HG03439 (cell line): ENCODE measurements around the gene QRFP.

Experiments used
- ATAC-seq: cut with Tn5 transposase; IDR thresholded peaks from one replicate; pipeline ENCODE4 v1.9.1; 2021; ENCODE audit warnings: mild to moderate bottlenecking, moderate library complexity; ENCODE audit not compliant: unreplicated experiment

QRFP gene, protein sequence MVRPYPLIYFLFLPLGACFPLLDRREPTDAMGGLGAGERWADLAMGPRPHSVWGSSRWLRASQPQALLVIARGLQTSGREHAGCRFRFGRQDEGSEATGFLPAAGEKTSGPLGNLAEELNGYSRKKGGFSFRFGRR

DNA sequence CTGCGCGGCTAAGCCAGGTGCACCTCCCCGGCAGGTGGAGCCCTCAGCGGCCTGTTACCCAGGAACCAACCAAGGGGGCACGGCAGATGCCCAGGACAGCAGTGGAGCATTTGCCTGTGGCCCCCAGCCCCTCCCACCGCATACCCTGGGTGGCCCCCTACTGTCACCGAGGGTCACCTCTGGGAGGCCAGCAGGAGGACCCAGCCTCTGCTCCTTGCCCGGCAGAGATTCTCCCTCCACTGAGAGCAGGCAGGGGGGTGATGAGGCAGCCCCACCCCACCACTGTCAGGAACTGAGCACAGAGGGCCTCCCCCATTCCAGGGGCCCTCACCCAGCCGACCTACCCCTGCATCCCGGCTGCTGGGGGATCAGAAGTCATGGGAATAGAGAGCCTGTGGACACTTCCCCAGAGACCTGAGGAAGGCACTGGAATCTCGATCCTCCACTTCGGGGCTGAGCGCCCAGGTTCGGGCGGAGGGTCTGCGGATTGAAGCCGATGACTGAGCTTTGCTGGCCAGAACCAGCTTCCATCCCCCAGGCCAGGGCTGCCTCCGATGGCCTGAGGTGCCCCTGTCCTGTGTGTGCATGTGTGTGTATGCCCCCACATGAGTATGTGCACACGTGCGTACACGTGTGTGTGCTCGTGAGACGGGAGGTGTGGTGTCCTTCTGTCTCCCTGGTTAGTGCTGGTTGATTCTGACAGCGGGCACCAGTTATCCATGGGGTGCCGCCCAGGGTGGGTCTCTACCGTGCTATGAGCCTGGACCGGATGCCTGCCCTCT lies at the start of gene QRFP:
QRFP (minus strand) TSS at position 580 of the 782 bp plus-strand sequence. CDS start 2,974 bp downstream, outside the sequence.
- ATAC-seq = no peak

DNA sequence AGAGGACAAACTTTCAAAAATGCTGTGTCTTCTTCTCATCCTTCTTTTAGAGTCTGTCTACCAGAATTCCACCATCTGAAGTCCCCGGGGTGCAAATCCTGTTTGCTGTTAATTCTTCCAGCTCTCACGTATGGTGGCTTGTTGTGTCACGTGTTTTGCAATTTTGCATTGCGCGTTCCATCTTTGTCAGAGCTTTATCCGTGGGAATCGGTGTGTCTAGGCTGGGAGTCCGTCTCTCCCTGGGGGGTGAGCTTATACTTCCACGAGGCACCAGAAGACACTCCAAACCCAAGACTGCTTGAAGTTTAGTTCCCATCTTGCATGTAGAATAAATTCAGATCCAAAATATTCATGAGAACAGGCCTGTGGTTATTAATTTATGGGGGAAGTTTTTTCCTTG lies 48.6 kb upstream of the QRFP start:
- no peak for ATAC-seq

DNA sequence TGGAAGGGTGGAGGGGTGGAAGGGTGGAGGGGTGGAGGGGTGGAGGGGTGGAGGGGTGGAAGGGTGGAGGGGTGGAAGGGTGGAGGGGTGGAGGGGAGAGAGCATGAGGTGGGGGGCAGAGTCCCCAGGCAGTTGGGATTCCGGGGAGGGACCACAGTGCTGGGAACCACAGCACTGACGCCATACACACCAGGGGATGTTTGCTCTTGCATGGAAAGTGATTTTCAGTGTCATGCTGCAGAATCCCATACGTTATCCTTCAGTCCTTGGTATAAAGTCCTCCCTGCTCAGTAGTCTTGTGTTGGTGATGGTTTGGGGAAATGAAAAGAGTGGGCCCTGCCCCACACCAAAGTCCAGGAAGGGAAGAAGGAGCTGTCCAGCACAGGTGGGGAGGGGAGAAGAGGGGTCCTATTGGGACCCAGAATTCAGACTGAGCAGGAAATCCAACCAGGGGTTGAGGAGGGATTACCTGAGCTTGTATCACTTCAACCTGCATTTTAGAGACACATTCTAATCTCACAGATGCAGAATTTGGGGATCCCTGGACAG lies 48.0 kb upstream of the QRFP start:
- ATAC-seq = no peak

DNA sequence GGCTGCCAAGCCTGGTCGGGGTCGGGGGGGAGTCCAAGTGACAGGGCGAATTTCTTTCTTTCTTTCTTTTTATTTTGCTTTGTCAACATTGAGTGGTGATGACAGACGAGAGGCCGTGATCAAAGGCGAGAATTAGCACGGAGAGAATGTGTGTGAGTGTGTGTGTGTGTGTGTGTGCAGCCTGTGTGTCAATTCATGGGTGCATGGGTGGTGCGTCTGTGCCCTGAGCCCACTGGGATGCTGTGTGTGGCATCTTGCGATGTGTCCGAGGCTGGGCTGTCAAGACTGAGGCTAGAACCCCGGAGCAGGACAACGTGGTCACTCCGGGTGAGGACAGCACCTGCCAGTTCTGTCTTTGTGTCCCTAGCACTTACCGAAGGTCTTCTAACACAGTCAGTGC lies 47.2 kb upstream of the QRFP start:
- no peak for ATAC-seq

DNA sequence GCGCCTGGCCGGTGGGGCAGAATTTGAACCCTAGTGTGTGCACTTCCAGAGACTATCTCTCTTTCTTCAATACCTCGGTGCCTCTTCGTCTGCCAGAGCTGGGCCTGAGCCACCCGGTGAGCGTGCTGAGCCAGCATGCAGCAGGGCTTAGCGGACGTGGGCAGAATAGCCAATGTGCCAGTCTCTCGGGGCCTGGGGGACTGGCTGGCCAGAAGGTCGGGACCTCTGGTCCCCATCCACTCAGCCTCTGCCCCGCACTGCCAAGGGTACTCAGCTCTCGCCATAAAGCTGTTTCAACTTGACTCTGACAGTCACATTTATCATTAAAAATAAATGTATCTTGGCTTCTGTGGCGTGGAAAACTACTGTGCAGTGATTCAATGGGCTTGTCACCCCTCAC lies 46.6 kb upstream of the QRFP start:
- ATAC-seq = no peak

DNA sequence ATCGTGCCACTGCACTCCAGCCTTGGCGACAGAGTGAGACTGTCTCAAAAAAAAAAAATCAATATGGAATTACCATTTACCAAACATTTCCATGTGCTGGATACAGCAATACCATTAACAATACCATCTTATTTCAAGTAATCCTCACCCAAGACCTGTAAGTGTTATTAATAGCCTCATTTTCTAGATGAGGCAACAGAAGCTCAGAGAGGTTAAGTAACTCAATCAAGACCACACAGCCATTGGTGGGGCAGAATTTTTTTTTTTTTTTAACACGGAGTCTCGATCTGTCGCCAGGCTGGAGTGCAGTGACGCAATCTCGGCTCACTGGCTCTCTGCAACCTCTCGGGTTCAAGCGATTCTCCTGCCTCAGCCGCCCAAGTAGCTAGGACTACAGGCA lies 46.1 kb upstream of the QRFP start:
- no peak for ATAC-seq

DNA sequence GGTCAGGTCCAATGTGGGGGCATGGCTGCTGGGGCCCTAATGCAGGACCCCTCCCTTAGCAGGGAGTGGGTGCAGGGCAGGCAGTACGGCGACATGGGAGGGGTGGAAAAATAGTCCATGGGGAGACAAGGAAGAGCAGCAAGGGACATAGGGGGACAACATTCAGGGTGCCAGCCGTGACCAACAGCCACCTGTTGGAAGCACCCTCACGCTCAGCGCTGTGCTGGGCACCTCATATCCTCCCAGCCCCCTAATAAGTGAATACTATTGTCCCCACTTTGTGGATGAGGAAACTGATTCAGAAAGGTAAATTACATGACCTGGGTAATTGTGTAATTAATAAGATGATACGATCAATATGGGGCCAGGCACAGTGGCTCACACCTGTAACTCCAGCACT lies 45.5 kb upstream of the QRFP start:
- ATAC-seq = no peak

DNA sequence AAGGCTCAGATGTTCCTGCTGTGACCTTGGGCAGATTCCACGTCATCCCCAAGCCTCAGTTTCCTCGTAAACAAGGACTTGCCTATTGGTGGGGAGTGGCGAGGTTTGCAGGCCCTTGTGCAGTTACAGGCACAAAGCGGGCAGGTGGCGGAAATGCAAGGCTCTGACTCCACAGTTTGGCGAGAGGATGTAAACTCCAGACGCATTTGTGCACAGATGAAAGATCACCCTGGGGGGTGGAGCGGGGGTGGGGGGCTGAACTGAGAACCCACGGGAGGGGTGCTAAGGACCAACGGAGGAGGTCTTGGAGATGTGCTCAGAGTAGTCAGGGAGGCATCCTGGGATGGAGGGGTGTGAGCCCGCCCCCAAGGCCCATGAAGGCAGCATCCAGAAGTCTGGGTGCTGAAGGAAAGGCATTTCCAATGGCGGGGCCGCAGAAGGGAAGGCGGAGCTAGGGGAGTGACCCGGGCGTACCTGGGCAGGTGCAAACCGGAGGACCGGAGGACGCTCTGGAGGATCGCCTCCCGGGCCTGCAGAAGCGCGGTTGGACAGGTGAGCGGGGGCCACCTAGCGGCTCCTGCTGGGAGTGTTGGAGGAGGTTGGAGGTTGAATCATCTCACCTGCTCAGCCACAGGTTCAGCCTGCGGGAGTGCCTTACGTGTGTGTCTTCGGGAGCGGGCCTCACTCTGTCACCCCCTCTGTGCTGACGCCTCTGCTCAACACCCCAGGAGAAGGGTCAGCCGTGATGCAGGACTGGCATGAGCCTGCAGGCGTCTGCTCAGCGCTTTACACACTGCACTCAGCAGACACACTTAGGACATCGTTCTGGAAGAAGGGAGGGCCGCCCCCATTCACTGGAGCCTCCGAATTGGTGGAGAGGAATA lies 44.3 kb upstream of the QRFP start:
- ATAC-seq = no peak

DNA sequence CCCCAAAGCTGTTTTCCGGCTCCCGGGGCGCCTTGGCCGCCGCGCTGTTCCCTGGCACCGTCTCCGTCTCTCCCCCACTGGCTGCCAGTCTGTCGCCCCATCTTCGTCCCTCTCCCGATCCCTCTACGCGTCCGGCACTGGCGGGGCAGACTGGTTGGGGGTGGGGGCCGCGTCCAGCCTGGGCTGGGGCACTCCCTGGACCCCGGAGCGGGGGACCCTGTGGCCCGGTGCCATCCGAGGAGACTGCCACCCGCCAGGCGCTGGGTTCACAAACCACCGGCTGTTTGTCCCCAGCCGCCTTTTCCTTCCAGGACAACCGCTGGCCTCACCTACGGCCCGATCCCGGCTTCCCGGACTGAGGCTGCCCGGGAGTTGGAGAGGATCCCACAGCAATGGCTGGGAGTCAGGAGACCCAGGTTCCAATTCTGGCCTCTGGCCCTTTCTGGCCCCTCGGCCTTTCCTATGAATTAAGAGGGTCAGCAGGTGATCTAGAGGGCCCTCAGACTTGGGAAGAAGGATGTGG lies 43.5 kb upstream of the QRFP start:
- ATAC-seq = no peak

DNA sequence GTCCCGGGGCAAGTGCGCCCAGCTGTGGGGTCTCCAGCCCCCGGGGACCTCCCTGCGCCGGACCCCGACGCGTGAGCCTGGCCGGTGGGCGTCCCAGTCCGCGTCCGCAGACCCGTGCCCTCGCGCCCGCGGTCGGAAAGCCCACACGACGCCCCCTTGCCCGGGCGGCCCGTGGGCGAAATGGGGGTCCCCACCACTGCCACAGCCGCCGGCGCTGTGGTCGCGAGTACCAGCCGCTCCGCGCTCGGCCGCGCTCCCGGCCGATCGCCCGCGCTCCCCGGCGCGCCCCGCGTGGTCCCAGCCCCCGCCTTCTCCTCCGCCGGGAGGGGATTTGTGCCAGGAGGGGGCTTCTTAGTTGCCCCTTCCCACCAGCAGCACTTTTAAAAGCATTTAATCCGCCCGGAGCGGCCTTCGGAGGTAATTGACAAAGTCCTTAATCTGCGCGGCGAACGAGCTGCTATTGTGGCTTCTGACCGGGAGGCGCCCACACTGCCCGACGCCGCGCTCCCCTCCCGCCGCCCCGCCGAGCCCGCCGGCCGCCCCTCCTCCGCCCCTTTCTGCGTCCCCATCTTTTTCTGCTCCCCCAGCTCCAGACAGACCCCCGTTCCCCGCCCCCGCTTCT lies 42.9 kb upstream of the QRFP start:
- ATAC-seq = no peak

DNA sequence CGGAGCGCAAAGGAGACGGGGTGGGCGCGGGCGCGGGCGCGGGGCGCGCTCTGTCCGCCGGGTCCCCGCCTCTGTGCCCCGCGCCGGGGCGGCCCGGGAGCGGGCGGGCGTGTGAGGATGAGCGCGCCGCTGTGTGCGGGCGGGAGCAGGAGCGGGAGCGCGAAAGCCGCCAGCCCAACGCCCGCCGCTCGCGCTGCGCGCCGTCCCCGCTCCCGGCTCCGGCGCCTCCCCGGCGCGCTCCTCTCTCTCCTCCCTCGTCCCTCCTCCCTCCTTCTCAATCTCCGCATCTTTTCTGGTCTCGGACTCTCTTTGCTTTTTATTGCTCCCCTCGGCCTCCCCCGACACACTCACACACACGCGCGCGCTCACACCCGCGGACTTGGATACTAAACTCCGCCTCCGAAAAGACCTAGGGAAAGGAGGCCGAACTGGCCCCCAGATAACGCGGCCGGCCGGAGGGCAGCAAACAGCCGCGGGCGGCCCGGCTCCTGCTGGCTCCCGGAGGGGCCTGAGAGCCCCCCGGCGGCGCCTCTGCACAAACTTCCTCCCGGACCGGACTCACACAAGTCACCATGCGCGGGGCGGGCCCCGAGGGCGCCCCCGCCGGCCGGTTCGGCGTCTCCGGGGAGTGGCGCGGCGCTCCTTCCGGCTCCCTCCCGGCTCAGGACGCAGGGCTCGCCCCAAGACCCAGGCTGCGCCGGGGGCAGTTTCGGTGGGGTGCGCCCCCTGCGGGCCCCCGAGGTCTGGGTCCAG lies 42.2 kb upstream of the QRFP start, which contains the start of gene FIBCD1:
FIBCD1 (minus strand) TSS at position 596 of the 753 bp plus-strand sequence. CDS start 640 bp downstream, outside the sequence.
- no peak for ATAC-seq

DNA sequence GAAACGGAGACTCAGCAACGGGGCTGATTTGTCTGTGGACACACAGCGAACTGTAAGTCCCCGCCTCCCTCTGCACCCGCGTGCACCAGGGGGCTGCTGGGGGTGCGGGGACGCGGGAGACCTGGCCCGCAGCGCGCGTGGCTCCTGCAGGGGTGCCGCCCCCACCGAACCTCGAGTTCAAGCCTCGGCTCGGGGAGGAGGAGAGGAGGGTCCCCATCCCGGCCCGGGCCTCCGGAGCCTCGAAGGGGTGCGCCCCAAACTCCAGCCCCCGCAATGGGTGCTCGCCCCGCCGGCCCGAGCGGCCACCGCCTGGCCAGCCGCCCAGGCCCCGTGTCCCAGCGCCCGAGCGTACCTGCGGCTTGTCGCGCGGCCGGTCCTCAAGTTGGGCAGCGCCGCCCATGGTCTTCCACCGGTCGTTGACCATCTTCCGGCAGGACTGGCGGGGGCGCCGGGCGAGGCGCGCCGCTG lies 41.6 kb upstream of the QRFP start:
- no peak for ATAC-seq

DNA sequence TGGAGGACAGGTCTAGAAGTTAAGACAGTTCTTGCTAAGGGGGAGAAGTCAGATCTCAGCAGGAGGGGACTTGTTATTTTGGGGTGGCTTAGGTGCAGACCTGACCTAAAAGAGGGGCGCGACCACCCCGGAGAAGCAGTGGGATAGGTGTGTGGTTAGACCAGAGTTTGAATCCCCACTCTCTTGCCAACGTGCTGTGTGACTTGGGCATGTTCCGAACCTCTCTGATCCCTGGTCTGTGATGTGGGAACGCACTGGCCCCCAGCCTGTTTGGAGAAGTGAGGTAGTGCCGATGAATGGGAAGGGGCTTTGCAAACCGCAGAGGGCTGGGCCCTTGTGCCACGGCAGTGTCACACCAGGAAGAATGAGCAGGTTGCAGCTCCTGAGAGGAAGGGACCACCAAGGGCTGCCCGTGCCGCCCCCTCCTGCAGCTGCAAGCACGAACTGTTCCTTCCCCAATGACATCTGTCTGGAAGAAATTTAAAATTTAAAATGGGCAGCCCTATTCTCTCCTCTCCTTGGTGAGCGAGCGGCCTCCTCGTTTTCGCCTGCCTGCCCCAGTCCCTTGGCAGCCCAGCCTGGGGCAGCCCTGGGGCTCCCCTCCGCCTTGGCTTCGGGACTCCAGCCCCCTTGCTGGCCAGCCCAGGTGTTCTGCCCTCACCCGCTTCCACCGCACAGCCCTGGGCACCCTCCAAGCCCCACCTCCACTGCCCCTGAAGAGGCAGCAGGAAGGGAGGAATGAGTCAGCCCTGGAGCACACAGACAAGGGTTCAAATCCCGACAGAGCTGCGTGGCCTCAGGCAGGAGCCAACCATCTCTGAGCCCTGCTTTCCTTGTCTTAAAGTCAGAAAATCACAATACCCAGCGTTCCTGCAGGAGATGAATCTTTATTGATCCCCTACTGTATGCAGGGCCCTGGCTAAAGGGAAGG lies 40.8 kb upstream of the QRFP start:
- no peak for ATAC-seq

DNA sequence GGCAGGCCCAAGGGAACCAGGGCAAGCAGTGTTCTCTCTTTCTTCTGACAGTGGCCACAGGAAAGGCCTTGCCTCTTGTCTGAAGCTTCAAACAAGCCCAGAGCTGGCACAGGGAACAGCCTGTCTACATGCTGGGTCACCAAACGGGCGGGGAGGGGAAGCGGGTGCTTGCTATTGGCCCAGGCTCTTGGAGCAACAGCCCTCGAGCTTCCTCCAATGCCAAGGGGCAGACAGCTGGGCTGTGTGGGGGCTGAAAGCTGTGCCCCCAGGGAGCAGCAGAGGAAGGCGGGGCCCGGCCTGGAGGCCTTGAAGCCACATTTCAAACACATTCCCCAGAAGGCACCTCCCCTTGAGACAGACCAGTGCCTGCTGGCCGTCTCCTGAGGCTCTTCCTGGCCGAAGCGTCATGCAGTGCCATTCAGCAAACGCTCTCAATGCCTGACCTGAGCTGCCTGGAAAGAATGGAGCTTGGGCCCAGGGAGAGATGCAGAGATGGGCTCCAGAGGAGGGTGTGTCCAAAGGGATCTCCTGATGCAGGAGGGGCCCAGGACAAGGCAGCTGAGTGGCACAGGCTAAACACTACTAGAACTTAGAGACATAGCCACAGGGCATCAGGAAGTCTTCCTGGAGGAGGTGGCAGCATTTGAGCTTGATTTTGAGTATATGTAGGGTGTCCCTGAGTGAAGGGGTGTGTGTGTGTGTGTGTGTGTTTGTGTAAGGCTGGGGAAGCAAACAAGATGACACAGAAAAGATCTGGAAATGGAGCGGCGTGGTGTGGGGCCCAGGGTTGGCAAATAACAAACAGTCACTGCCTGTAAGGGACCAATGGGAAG lies 39.9 kb upstream of the QRFP start:
- ATAC-seq = no peak

DNA sequence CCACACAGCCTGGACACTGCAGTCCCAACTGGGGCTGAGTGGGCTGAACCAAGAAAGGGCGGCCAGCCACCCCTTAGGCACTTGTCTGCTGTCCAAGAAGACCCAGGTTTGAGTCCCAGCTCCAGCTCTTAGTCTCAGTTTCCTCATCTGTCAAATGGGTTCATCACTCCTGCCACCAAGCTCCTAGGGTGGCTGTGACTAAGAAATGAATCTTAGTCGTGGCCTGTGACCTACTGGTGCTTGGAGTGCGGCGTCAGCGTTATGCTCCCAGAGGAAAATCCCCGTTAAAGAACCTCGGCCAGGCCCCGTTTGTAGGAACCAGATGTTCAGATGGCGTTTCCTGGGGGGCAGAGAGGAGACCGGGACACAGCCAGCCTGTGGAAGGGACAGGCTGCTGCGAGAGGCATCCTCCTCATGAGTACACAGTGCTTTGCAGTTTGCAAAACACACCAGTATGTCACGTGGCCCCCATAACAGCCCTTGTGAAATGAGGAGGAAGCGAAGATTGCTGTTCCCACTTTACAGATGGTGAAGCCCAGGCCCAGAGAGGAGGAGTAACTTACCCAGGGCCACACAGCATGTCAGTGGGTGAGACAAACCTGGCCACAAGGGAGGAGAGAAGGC lies 39.1 kb upstream of the QRFP start:
- ATAC-seq = no peak

DNA sequence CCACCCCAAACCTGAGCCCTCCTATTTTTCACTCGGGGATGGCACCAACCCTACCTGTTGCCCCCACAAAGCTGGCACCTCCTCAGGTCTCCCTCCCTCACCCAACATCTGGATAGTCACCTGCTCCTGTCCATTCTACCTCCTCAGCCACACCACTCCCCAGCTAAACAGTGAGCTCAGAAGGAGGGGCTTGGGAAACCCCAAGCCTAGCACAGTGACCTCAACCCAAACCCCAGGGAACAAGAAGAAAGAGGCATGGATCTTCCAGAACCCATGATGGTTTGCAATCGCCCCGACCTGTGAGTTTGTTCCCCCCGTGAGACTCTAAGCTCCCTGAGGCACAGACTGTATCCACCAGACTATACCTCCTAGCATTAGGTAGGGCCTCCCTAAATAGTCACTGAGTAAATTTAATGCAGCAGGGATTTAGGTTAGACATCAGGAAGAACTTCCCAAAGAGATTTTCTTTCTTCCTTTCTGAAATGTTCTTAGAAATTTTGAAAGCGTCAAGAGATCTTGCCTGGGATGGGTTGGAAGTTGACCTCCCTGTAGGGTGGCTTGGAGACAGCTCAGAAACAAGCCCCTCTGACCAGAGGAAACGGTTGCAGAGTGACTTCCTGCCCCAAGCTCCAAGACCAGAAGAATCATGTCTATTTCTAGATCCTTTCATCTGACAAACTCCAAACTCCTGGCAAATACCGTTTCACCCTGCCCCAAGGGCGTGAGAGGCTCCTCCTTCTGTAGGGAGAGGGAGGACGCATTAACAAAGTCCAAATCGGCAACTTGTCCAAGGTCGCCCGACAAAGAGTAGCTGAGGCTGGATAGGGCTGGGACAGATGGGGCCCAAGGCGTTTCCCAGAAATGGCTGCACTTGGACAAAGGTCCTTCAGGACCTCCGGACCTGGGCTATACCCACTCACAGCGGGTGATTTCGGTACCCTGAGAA lies 38.4 kb upstream of the QRFP start:
- no peak for ATAC-seq
